Stimulated activated CD8-positive, alpha-beta memory T cell treated with anti-CD3 and anti-CD28 coated beads, Interleukin-7, amount 100 ng/mL, for 4 hours (primary cell): ENCODE results near the gene LMO2.
"Not testable (repeated sequence)": the region's sequence is repeated elsewhere in the genome, so short reads cannot be mapped to it uniquely, and the experiment has no call there.

Source experiments
- DNase-seq, 2 donors: peaks; one replicate each; pipeline ENCODE4 v3.0.0-alpha.2; 2020; ENCODE audit warnings: low read depth in 2 of 2

The LMO2 gene

DNA sequence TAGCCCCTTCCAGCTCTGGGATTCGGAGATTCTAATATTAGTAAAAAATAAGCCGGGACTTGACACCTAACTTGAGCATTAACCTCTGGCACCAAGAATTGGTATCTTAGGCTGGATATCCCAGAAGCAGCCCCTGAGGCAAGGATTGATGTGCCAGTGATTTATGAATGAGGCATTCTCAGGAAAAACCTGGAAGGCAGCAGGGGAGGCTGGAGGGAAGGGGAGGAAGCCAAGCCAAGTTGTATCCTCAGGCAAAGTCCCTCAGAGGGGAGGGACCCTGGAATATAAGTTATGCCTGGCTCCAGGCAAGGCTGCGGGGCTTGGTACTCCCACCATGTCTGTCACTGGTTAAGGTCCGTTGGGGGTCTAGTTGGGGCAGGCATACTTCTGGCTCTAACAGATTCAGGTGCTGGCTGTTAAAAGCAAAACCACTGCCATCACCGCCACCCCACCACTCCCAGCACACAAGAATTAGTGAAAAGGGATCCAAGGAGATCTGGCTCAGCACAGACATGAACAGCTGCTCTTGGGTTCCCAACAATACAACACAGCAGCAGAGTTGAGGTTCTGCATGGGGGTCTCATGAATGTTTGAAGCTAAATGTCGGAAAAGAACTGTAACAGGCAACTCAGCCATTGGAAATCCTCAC lies 29.8 kb downstream of the LMO2 start:
- no peak for DNase-seq

GRCh38 chr11:33861386-33861785 lies 30.5 kb downstream of the LMO2 start:
- DNase-seq: no peak

DNA sequence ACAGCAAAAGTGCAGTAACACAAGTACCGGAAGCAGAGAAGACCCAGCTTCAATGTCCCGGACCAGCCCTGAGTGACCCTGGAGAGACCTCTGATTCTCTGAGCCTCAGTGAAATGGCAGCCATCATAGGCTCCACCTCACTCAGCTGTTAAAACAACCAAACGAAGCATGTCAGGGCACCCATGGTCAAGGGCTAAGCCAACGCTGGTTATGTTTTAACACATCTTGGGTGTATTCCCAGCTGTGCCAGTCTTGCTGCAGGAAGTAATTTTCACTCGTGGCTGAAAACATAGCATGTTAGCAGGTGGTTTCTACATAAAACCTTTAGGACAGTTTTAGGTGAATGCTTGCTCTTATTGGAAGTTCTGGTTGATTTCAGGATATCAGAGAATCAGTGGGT lies 30.9 kb downstream of the LMO2 start:
- no peak for DNase-seq

GRCh38 chr11:33859306-33859705 lies 32.6 kb downstream of the LMO2 start:
- DNase-seq: no peak

DNA sequence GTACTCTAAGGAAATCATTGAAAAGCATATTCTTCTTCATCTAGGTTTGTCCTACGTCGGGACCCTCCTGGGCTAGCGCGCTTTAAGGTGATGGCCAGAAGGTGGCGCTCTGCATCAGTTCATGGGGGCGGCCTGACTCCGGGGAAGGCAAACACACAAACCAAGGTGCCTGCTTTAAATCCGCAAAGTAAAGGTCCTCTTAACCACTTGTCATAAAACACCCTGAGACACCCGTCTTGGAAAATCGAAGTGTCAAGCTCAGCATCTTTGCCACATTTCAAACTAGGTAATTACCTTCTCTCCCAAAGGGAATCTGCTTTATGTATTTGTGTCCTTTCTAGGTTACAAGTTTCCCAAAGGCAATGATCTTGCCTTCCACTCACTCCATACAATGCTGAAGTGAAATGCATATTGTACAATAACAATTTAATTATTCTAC lies 33.9 kb downstream of the LMO2 start:
- DNase-seq: peak; percentile 48 to 52

DNA sequence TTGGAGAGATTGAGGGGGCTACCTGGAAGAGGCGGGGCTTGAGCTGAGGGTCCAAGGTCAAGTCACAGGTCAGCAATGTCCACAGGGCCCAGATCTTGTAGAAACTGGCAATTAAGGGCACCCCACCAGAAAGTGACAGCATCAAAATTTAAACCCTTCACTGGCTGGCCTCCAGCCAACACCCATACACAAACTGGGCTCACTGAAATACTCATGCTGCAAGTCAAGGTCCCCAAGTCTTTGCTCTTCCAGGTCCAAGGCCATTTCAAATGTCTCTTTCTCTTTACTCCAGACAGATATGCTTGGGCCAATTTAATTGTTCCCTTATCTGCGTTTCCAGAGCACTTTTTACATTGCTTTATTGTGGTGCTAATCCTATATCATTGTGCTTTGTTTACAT lies 36.4 kb downstream of the LMO2 start:
- DNase-seq: no peak

DNA sequence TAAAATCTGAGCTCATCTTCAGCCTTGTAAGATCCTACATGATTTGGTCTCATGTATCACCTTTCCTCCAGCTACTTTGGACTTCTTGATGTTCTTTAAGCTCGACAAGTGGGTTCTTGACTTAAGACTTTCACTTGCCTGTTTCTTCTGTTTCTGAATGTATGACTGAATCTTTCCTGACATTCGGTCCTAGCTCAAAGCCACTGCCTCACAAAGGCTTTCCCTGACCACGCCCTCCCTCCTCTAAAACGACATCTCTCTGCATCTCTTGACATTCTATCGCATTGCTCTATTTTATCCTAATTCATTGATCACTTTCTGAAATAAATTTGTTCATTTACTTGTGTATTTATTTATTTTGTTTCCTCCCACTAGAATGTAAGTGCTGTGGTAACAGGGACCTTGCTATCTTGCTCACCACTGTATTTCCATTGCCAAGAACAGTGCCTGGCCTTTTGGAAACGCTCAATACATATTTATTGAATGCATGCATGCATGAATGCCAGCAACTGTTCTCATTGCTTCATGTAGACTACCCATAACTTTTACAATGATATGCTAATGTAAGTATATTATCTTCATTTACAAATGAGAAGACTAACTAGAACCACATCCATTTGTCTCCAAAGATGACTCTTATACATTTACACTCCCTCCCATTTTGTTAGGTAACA lies 43.0 kb downstream of the LMO2 start:
- no peak for DNase-seq

DNA sequence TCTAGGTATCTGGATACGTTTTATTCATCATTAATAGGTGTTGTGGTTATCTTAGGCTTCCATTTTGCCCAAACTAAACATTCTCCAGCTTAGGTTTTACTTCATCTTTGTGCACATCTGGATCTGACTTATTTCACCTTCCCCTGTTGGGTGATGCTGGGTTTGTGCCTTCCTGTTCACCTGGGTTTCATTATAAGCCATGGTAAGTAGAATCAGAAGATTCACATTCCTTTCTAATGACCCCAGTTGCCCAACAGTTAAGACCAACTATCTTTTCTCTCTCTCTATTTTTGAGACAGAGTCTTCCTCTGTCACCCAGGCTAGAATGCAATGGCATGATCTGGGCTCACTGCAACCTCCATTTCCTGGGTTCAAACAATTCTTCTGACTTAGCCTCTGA lies 44.6 kb downstream of the LMO2 start:
- no peak for DNase-seq

DNA sequence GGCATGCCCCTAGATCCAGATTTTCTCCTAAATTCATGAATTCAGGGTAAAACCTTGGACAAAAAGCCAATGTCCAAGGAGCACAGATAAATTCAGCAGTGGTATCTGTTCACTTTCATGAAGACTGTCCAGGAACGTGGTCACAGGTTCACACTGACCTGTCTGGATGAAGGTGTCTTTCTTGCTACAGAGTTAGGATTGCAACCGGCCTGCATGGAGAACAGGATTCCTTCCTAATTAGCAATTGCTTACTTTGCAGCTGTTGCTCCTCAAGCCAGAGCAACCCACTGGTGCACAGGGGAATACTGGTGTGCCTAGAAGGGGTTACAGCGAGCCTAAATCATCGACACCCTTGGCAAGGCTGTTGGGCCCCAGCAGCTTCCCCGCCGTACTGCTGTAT lies 47.6 kb downstream of the LMO2 start:
- no peak for DNase-seq

GRCh38 chr11:33843018-33843417 lies 48.9 kb downstream of the LMO2 start:
- DNase-seq: no peak

DNA sequence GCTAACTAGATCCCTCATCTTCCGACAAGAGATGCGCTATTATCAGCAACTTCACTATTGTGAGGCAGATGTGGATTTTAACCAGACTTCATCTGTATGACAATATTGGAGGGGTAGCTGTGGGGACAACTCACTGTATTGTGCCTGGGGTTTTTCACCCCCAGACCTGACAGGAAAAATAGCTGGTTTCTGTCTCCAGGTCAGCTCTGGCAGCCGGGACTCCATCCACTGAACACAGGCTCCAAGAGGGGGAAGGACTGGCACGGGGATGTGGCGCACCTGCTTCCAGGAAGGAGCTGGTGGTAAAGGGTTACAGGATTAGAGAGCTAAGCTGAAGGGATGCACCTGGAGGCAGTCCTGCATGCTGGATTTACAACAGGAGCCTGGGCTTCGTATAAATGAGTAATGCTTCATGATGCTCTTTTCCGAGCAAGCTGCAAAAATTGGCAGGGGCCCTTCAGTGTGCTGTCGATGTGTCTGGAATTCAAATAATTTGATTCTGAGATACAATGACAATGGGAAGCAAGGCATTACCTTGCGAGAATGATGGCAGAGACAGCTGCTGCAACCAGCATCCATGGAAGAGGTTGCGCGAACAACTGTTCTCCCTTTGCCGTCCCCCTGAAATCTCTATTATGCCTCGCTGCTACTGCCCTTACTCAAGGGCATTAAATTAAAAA lies 49.5 kb downstream of the LMO2 start:
- DNase-seq: no peak

DNA sequence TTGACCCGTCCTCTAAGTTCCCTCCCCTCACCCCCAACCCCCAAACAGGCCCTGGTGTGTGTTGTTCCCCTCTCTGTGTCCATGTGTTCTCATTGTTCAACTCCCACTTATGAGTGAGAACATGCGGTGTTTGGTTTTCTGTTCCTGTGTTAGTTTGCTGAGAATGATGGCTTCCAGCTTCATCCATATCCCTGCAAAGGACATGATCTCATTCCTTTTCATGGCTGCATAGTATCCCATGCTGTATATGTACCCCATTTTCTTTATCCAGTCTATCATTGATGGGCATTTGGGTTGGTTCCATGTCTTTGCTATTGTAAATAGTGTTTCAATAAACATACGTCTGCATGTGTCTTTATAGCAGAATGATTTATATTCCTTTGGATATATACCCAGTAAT lies 53.6 kb downstream of the LMO2 start:
- not testable (repeated sequence) for DNase-seq

DNA sequence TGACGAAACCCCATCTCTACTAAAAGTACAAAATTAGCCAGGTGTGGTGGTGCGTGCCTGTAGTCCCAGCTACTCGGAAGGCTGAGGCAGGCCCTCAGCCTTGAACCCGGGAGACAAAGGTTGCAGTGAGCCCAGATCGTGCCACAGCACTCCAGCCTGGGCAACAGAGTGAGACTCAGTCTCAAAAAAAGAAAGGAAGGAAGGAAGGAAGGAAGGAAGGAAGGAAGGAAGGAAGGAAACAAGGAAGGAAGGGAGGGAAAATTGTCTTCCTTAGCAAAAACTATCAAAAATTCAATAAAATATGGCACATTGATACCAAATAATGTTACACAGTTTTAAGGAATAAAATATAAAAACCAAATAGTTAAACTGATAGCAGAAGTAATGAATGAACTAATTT lies 54.5 kb downstream of the LMO2 start:
- not testable (repeated sequence) for DNase-seq

GRCh38 chr11:33835143-33835878 lies 56.6 kb downstream of the LMO2 start:
- no peak for DNase-seq

DNA sequence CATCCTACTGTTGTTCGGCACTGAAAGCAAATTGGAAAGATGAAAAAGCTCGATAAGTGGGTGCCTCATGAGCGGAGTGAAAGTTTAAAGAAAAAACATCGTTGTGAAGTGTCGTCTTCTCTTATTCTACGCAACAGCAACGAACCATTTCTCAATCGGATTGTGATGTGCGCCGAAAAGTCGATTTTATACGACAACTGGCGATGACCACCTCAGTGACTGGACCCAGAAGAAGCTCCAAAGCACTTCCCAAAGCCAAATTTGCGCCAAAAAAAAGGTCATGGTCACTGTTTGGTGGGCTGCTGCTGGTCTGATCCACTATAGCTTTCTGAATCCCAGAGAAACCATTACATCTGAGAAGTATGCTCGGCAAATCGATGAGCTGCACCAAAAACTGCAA lies 59.2 kb downstream of the LMO2 start:
- no peak for DNase-seq

GRCh38 chr11:33830903-33831648 lies 60.8 kb downstream of the LMO2 start:
- DNase-seq: no peak

DNA sequence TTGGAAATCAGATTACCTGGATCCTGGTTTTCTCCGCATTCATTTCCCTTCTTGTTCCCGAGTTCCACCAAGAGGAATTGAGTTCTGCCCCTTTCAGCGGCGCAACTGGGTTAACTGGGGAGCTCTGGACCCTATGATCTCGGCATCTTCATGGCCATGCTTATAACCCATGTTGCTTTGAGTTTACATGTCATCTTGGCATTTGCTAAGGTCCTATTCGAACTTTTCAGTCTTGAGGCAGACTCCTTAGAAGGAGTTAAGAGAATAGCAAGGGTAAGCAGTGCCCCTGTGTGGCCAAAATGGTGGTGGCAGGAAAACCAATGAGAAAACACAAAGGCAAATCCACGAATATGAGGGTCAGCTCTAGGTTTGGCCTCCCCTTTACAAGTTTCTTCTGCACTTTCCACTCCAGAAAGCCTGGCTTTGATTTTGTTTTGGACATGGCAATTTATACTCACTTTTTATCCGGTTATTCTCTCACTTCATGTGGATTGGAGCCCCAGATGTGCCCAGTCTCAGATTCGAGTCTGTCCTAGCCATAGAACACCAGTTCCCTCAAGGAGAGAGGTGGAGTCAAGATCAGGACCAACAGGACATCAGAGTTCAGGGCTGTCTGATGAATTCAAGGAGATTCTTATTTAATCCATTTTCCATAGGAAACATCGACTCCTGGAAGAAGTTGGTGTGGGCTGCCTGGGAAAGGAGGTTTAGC lies 62.3 kb downstream of the LMO2 start:
- peak in 1 of 2 donors; percentile 21 for DNase-seq

GRCh38 chr11:33828604-33829429 lies 63.1 kb downstream of the LMO2 start:
- no peak for DNase-seq

DNA sequence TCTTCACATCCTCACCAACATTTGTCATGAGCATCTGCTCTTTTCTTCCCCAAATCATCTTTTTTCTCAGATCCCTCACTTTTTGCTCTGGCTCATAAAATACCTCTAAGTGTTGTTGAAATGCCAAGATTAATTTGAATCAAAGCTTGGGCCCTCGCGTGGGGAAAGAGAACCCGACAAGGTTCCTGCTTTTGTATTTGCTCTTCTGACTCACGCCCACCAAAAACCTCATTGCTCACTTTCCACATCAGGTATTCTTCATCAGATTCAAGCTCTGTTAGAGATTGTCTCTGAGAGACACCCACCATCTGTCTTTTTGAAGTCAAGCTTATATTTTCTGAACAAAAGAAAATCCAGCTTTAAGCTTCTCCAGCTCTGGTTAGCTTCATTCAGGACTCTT lies 64.7 kb downstream of the LMO2 start:
- no peak for DNase-seq
